GM18508 (cell line): ENCODE data around the gene GTF3C2.
"Not testable (repeated sequence)": the region's sequence is repeated elsewhere in the genome, so short reads cannot be mapped to it uniquely, and the experiment has no call there.

Experiments used
- ATAC-seq: cut with Tn5 transposase; IDR thresholded peaks from one replicate; pipeline ENCODE4 v1.9.1; 2021; ENCODE audit warnings: moderate number of reproducible peaks; ENCODE audit not compliant: insufficient read depth, unreplicated experiment

Gene GTF3C2

GRCh38 chr2:27372937-27373336 lies 16.4 kb upstream of the GTF3C2 start:
- no peak for ATAC-seq

- no peak for ATAC-seq
Observed at GRCh38 chr2:27370816-27371620, 14.5 kb upstream of the GTF3C2 start.

- peak; percentile 78 for ATAC-seq
Observed at GRCh38 chr2:27370026-27370815, 13.7 kb upstream of the GTF3C2 start, which contains the start of the genes EIF2B4 and SNX17. Gene EIF2B4, minus strand, starts transcription at chr2:27370338. Its CDS starts 24 bp downstream, at chr2:27370314. Gene SNX17, plus strand, starts transcription at chr2:27370616. Its CDS starts 128 bp downstream, at chr2:27370744.

- no peak for ATAC-seq
Observed at GRCh38 chr2:27369471-27370025, 13.0 kb upstream of the GTF3C2 start.

- no peak for ATAC-seq
Observed at GRCh38 chr2:27363933-27364332, 7.4 kb upstream of the GTF3C2 start.

- ATAC-seq = no peak
Observed at GRCh38 chr2:27362678-27363420, 6.3 kb upstream of the GTF3C2 start.

- peak; percentile 11 for ATAC-seq
Observed at GRCh38 chr2:27356056-27356381, 545 bp downstream of the GTF3C2 start.

GRCh38 chr2:27354597-27354927 lies 2.0 kb downstream of the GTF3C2 start:
- no peak for ATAC-seq

- ATAC-seq = no peak
Observed at GRCh38 chr2:27353762-27354596, 2.6 kb downstream of the GTF3C2 start.

GRCh38 chr2:27353386-27353761 lies 3.2 kb downstream of the GTF3C2 start:
- not testable (repeated sequence) for ATAC-seq

- ATAC-seq = no peak
Observed at GRCh38 chr2:27351802-27352598, 4.6 kb downstream of the GTF3C2 start.

- no peak for ATAC-seq
Observed at GRCh38 chr2:27350106-27350693, 6.4 kb downstream of the GTF3C2 start.

- ATAC-seq = no peak
Observed at GRCh38 chr2:27347641-27348040, 8.9 kb downstream of the GTF3C2 start.

- no peak for ATAC-seq
Observed at GRCh38 chr2:27336173-27336572, 20.4 kb downstream of the GTF3C2 start.

- ATAC-seq = no peak
Observed at GRCh38 chr2:27335311-27335710, 21.3 kb downstream of the GTF3C2 start.

GRCh38 chr2:27324720-27325119 lies 31.8 kb downstream of the GTF3C2 start:
- no peak for ATAC-seq

GRCh38 chr2:27323596-27324285 lies 32.8 kb downstream of the GTF3C2 start:
- ATAC-seq = no peak
